Activated naive CD4-positive, alpha-beta T cell treated with anti-CD3 and anti-CD28 coated beads, Interleukin-2, amount 50 U/mL, for 72 hours (primary cell): ENCODE measurements around the gene STARD13. TPM values are rescaled to one million over a fixed set of nuclear protein-coding genes. Genes with fewer than 3 reads are reported as not detected.

Experiments used
- ATAC-seq, 2 donors: fragments of 150-1000 bp; cut with Tn5 transposase; 2 replicates each; pipeline ENCODE4 v1.10.0; 2021; ENCODE audit warnings: mild to moderate bottlenecking in 2 of 2, moderate library complexity in 2 of 2
- DNase-seq, 2 donors: peaks; one replicate each; pipeline ENCODE4 v3.0.0; 2021 to 2022; ENCODE audit warnings: low spot score in 2 of 2
- H3K27ac Mint-ChIP-seq, 2 donors: one replicate each; pipeline ENCODE4 v1.8.0; 2022; ENCODE audit warnings: mild to moderate bottlenecking in 2 of 2, mixed read lengths in 2 of 2
- H3K36me3 Mint-ChIP-seq, 2 donors: one replicate each; pipeline ENCODE4 v1.8.0; 2022; ENCODE audit warnings: mixed read lengths in 2 of 2
- H3K9me3 Mint-ChIP-seq, 2 donors: one replicate each; pipeline ENCODE4 v1.8.0; 2022; ENCODE audit warnings: mixed read lengths in 2 of 2
- total RNA-seq, 2 donors: library from RNA; stranded (reverse); gene quantifications; one replicate each; pipeline ENCODE4 v1.2.3, GENCODE V29; 2022

STARD13 gene
- total RNA-seq, 2 donors from 2014 or later, result 0.50 to 1.3 TPM

DNA sequence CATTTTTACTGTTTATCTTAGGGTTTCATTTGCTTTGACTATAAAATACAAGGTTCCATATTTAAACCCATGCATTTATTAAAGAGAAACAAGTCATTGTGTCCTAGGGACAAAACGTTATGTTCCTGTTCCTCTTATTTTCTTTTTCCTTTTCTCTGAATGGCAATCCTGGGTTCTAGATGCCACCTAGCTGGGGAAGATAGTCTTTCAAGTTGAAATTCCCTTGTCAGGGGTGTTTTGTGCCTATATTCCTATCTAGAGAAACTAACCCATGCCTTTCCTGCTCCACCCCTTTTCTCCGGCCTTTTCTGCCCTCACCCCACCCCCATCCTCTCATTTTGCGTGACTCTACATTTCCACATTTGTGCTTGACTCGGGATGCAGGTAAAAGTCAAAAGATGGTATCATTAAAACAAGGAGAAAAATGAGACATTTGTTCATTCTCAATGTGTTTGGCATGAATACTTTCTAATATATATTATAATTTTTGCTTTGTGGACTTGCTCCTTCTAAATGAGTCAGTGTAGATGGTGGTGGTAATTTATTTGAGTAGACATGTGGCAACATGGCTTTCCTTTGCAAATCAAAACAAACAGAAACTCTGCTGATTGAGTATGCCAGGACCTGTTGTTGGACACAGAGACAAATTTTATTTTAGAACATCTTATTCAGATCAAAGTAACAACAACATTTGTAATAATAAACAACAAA is 26.8 kb upstream of the STARD13 start:
- Mint-ChIP-seq H3K27ac (no peak overlapping the region), H3K36me3 (no peaks in the 10 kb centered on the region)
- no peak for ATAC-seq

DNA sequence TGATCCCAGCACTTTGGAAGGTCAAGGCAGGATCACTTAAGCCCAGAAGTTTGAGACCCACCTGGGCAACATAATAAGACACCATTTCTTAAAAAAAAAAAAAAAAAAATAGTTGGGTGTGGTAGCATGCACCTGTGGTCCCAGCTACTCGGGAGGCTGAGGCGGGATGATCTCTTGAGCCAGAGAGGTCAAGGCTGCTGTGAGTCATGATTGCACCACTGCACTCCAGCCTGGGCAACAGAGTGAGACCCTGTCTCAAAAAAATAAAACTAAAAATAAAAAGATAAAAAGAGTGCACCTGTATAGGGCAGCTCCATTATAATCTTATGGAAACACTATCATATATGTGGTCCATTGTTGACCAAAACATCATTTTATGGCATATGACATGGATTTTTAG is 25.5 kb upstream of the STARD13 start:
- H3K27ac Mint-ChIP-seq, result no peak overlapping the region
- H3K36me3 Mint-ChIP-seq, result no peaks in the 10 kb centered on the region
- ATAC-seq (no peak), DNase-seq (no peak)
- peaks cover 0 to 4% of the 10 kb centered on the region in 2 donors for H3K9me3 Mint-ChIP-seq

More for the DNA sequence above, 26.8 kb upstream of the STARD13 start:
- H3K9me3 Mint-ChIP-seq, result peaks cover 4 to 6% of the 10 kb centered on the region in 2 donors
- no peak for DNase-seq

DNA sequence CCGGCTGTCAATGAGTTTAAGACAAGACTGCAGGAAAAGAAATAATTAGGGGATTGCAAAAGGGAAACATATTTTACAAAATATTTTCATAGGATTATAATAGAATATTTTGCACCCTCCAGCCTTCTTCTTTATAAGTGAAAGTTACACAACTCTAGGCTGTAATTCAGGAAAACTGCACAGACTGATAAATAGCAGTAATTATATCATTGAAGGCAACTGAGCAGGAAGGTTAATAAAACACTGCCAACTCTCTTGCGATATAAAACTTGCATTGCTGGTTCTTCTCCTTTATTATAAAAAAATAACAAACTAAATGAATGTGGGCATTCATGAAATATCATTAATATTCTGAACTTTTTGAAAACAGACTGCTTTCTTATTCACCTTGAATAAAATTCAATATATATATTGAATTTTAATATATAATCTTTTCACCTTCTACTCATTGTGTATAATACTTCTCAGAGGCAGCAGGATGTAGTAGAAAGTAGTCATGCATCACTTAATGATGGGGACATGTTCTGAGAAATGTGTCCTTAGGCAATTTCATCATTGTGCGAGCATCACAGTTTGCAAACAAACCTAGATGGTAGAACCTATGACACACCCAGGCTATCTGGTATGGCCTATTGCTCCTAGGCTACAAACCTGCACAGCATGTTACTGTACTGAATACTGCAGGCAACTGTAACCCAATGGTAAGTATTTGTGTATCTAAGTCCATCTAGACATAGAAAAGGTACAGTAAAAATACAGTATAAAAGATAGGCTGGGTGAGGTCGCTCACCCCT is 24.9 kb upstream of the STARD13 start:
- ATAC-seq (no peak), DNase-seq (no peak)
- Mint-ChIP-seq H3K36me3 (no peaks in the 10 kb centered on the region), H3K9me3 (peaks cover 0 to 4% of the 10 kb centered on the region in 2 donors), H3K27ac (no peak overlapping the region)

DNA sequence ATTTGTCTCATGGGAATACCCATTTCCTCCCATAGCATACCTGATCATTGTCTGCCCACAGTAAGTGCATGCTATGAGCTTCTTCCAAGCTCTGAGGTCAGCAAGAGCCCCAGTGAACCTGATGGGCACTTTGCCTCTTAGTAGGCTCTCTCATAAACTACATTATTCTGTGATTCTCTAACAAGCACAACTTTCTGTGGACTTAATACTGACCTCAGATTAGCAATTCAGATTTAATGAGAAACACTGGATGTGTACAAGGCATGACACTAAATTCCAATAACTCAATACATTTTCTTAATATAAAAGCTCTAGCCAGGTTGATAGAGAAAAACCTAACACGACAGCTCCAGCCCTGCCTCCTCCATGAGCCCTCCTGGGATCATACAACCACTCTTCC is 23.3 kb upstream of the STARD13 start:
- DNase-seq (no peak), ATAC-seq (no peak)
- no peaks in the 10 kb centered on the region for H3K36me3 Mint-ChIP-seq
- H3K27ac Mint-ChIP-seq, result no peak overlapping the region
- H3K9me3 Mint-ChIP-seq, result peaks cover 0 to 4% of the 10 kb centered on the region in 2 donors

DNA sequence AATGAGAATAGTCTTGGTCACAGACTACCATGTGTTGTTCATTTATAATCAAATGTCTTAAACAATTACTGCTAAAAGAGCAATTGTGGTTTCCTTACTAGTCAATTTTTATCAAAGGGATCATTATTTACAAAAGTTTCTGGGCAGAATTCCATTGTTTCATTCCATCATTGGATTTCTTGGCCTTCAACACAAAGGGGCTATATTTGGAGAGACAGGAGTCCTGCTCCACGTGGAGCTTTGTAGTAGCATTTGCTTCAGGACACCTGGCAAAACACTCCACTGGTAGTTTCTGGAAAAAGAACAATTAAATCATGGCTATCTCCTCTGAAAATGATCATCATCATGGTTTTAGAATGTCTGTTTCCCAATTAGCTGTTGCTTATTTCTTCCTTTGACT is 22.3 kb upstream of the STARD13 start:
- no peak overlapping the region for H3K27ac Mint-ChIP-seq
- no peaks in the 10 kb centered on the region for H3K36me3 Mint-ChIP-seq
- ATAC-seq, result no peak
- DNase-seq, result no peak
- peaks cover 0 to 4% of the 10 kb centered on the region in 2 donors for H3K9me3 Mint-ChIP-seq

DNA sequence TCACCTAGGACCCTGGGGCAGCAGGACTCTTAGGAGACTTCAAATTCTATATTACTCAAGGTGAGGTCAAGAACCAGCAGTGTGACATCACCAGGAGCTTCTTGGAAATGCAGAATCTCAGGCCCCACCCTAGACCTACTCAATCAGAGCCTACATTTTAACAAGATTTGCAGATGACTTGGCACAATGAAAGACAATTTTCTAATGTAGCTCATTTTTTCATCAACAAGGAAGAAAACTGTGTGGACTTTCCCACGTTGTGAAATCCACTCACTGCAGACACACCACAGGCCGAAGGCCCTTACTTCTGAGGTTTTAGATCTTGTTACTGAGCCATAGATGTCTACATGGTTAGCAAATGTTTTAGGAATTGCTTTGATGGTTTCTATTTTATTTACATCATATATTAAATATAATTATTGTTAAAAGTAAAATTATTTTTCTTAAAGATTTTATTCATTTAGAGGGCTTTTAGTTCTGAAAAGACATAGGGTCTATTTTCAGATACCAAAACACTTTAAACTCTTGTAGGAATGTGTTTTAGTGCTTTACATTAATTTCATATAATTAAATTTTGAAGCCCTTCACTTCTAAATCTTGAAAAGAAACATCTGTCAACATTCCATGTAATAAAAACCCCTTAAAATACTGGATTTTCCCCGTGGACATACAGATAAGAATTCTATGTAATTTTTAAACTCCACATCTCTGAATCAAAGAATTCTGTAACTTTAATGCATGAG is 18.5 kb upstream of the STARD13 start:
- H3K36me3 Mint-ChIP-seq, result no peaks in the 10 kb centered on the region
- no peak overlapping the region for H3K27ac Mint-ChIP-seq
- DNase-seq (no peak), ATAC-seq (no peak)
- peaks cover 0 to 4% of the 10 kb centered on the region in 2 donors for H3K9me3 Mint-ChIP-seq

DNA sequence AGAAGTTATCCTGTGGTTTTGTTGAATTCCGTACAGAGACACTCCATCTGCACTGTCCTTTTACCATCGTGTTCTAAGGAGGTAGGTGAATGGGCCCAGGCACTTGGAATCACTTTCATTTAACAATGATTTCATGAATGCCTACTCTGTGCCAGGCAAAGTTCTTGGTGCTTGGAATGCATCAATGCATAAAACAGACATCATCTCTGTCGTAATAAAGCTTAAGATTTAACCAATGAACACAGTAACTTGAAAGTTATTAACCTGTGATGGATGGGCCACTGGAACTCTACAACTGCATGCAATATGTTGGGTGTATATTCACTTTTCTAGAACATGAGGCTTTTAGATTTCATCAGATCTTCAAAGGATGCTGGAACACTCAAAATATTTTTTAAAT is 14.1 kb upstream of the STARD13 start:
- no peaks in the 10 kb centered on the region for H3K36me3 Mint-ChIP-seq
- H3K27ac Mint-ChIP-seq, result no peak overlapping the region
- ATAC-seq (no peak), DNase-seq (no peak)
- H3K9me3 Mint-ChIP-seq, result no peaks in the 10 kb centered on the region

DNA sequence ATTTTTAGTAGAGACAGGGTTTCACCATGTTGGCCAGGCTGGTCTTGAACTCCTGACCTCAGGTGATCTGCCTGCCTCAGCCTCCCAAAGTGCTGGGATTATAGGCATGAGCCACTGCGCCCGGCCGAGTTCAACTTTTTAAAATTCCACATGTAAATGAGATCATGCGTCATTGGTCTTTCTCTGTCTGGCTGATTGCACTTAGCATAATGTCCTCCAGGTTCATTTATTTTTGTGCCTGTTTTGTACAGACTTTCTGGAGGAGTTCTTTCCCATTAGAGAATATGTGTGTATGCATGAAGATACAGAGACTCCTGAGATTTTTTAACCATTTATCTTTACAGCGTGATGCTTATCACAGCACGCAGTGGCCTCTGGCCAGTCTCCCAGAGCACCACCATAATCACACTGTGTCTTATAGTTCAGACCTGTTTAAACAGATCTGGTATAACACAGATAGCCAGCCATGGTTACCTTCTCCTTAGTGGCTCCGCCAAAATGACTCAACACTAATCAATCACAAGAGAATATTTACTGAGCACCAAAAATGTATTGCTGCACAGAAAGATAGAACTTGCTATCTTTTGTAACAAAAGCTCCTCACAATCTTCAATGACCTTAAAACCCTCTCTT is 11.4 kb upstream of the STARD13 start:
- ATAC-seq (no peak), DNase-seq (no peak)
- Mint-ChIP-seq H3K36me3 (no peaks in the 10 kb centered on the region), H3K27ac (no peak overlapping the region), H3K9me3 (no peaks in the 10 kb centered on the region)

DNA sequence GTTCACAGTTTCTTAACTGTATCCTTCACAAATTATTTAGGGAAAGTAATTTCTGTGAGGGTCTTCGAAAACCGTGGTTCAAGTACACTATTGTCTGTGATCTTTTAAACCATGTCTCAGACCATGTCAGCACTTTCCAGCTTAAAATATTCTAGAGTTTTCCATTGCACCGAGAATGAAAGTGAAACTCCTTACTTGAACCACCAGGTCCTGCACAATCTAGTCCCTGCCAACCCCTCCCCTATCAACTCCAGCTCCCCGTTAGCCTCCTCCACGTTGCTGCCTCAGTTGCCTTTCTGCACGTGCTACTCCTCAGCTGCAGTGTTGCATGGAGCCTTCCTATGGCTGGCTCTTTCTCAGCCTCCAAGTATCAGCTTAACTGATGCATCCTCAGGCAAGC is 7.2 kb upstream of the STARD13 start:
- no peak for ATAC-seq
- H3K27ac Mint-ChIP-seq, result no peak overlapping the region
- no peak for DNase-seq
- H3K9me3 Mint-ChIP-seq, result no peaks in the 10 kb centered on the region
- H3K36me3 Mint-ChIP-seq, result peaks cover 0 to under 1% of the 10 kb centered on the region in 2 donors

DNA sequence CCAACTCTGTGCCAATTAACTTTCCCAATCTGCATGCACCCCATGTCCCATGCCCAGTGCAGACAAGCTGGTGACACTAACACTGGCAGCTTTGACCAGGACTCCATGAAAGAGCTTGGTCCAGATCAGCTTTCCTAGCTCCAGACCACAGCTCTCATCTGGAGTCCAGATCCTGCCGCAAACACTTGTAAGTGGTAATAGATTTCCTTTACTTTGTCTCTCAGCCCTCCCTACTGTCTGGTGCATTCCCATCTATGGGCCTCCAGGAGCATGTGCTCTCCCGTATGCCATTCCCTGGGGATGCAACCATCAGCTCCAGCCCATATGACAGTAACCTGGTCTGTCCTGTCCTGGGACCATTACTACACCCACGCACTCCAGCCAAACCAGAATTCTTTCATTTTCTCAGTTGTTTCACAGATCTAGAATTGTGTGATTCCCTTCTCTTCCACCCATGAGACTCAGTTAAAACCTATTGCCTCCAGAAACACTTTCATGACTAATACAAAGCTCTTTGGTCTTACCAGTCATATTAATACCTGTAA is 4.9 kb upstream of the STARD13 start:
- peak in 1 of 2 donors; percentile 43 for ATAC-seq
- peaks cover 0 to 10% of the 10 kb centered on the region in 2 donors for H3K36me3 Mint-ChIP-seq

DNA sequence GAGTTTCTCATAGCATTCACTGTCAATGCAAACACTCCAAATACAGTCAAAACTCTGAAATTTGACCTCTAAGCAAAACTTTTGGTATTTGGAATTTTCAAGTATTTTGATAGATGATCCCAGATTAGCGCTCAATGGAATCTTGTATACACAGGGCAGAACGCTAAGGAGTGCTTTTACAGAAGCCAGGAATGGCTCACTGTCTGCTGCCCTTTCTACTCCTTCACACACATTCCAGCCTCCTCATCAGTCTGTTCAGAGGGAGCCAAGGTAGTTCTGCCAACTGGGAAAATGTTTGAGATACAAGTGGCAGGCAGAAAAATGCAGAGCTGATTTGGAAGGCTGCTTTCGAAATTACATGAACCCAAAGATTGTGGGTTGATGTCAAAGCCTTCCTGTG is 4.4 kb upstream of the STARD13 start:
- Mint-ChIP-seq H3K27ac (no peak overlapping the region), H3K9me3 (no peaks in the 10 kb centered on the region), H3K36me3 (peaks cover 0 to 13% of the 10 kb centered on the region in 2 donors)
- DNase-seq (no peak), ATAC-seq (no peak)

More for the DNA sequence above, 4.9 kb upstream of the STARD13 start:
- H3K9me3 Mint-ChIP-seq, result no peaks in the 10 kb centered on the region
- peak overlapping the region in 1 of 2 donors; percentile 23 for H3K27ac Mint-ChIP-seq
- DNase-seq, result no peak

DNA sequence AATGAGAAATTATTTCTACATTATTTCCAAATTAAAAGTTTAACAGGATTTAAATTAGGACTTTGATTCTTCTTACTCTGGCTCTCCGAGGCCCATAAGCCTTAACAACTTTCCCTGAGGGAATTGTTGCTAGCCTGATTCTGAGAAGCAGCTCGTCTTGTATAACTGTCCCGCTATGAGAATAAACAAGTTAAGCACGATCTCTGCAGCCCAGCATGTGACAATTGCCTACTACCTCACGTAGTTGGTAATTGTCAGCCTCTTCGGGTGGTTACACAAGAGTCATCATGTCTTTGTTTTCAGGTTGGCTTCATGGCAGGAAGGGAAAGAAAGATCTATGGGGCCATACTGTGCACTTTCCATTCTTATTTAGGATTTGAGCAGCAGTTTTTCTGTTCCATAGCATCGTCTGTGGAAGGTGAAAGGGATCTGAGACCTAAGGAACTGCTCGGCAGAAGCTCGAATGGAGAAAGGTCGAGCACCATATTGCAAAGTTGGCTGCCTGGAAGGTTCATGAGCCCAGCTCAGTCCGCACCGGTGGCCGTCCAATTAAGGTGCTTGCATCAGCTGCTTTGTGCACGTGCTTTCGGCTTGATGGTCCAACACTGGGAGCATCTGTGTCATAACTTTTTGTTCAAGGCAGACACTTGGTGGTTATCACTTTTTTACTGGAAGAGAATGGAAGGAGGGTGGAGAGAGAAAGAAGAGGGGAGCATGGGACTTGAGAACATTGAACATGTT is 1.8 kb upstream of the STARD13 start:
- DNase-seq (no peak), ATAC-seq (no peak)
- peaks cover 0 to 13% of the 10 kb centered on the region in 2 donors for H3K36me3 Mint-ChIP-seq
- H3K9me3 Mint-ChIP-seq, result no peaks in the 10 kb centered on the region
- no peak overlapping the region for H3K27ac Mint-ChIP-seq

DNA sequence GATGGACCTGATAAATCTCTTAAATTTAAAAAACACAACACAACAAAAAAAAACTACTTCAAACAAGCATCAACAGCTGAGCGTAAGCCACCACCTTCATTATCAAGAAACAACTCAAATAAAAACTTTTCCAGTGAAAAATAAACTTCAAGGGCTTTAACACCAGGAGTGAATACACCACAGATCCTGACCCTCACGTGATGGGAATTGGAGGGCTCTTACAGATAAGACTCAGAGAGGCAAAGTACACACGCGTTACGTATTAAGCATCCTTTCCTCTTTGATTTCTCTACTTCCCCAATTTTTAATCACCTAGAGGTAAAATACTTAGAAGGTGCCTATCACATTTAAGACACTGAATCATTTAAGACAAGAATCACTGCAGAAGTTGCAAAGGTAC is 573 bp upstream of the STARD13 start:
- no peak for DNase-seq
- no peak for ATAC-seq
- peaks cover 0 to 13% of the 10 kb centered on the region in 2 donors for H3K36me3 Mint-ChIP-seq
- H3K27ac Mint-ChIP-seq, result peak overlapping the region; percentile 73 to 88
- no peaks in the 10 kb centered on the region for H3K9me3 Mint-ChIP-seq

DNA sequence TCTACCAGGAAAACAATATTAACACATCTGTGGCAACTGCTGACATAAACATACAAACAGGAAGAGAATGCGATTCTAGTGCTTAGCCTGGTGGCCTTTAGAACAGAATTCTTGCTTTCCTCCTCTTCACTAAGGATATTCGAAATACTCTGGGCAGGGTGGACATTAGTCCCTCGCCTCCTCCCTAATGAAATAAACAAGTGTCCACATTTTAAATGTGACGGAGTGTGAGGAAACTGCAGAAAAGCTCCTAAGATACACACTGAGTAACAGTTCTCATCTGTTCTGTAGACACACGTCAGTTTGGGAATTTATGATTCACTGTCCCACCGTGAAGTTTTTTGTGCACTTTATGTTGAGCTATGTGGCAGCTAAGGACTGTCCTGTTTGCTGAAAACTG is 639 bp downstream of the STARD13 start:
- no peak for DNase-seq
- H3K36me3 Mint-ChIP-seq, result peaks cover 0 to 13% of the 10 kb centered on the region in 2 donors

DNA sequence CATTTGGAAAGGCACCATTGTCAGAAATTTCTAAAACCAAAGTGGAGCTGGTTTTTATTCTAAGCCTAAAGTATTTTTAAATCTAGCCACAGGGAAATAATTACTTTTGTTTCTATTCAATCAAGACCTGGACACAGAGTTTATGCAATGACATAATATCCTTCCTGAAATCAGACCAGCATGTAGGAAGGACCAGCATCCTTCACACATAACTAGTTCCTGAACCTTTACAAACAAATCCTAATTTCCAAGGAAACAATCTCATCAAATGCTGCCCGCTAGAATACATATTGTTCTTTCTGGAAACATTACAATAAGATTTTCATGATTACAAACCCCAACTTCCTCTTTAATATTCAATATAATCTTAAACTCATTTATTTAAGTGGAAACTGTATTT is 1.5 kb downstream of the STARD13 start:
- DNase-seq (no peak), ATAC-seq (no peak)
- H3K27ac Mint-ChIP-seq, result no peak overlapping the region
- H3K36me3 Mint-ChIP-seq, result peaks cover 0 to 13% of the 10 kb centered on the region in 2 donors
- H3K9me3 Mint-ChIP-seq, result no peaks in the 10 kb centered on the region

More for the DNA sequence above, 639 bp downstream of the STARD13 start:
- ATAC-seq, result peak; percentile 37 to 41
- Mint-ChIP-seq H3K27ac (peak overlapping the region in 1 of 2 donors; percentile 73), H3K9me3 (no peaks in the 10 kb centered on the region)
